Nephron progenitor cell (in vitro differentiated cells): Measurements from ENCODE around the gene RPS8.

Experiments used
- DNase-seq: peaks from one replicate; pipeline ENCODE4 v3.0.0; 2021
- H3K27ac Mint-ChIP-seq: 2 replicates; pipeline ENCODE4 v1.8.0; 2021; ENCODE audit warnings: mild to moderate bottlenecking, moderate library complexity, mixed read lengths
- H3K27me3 Mint-ChIP-seq: 2 replicates; pipeline ENCODE4 v1.8.0; 2021; ENCODE audit warnings: mild to moderate bottlenecking, low read depth, mixed read lengths; ENCODE audit not compliant: poor library complexity
- H3K36me3 Mint-ChIP-seq: 2 replicates; pipeline ENCODE4 v1.8.0; 2021; ENCODE audit warnings: low read depth, mixed read lengths
- H3K4me1 Mint-ChIP-seq: 2 replicates; pipeline ENCODE4 v1.8.0; 2021; ENCODE audit warnings: mixed read lengths
- H3K4me3 Mint-ChIP-seq: 2 replicates; pipeline ENCODE4 v1.8.0; 2021; ENCODE audit warnings: mild to moderate bottlenecking, moderate library complexity, mixed read lengths
- H3K9me3 Mint-ChIP-seq: 2 replicates; pipeline ENCODE4 v1.8.0; 2021; ENCODE audit warnings: mild to moderate bottlenecking, moderate library complexity, mixed read lengths
- CTCF ChIP-seq: fragments of 200-600 bp; sonication (generic); IDR thresholded peaks from 2 replicates; pipeline ENCODE4 v1.5.0; 2021; ENCODE audit warnings: antibody characterized with exemption

The RPS8 gene

GRCh38 chr1:44785029-44785380 is 9.7 kb downstream of the RPS8 start:
- no peak for DNase-seq
- Mint-ChIP-seq H3K9me3 (no peaks in the 10 kb centered on the region), H3K27ac (no peak overlapping the region), H3K27me3 (peaks cover 23% of the 10 kb centered on the region), H3K4me3 (peak overlapping the region; percentile 48), H3K36me3 (peaks cover 26% of the 10 kb centered on the region), H3K4me1 (peaks cover 37% of the 10 kb centered on the region)
- TF ChIP-seq CTCF: no peak

- Mint-ChIP-seq H3K27ac (no peak overlapping the region), H3K9me3 (no peaks in the 10 kb centered on the region), H3K27me3 (peaks cover 23% of the 10 kb centered on the region), H3K36me3 (peaks cover 20% of the 10 kb centered on the region), H3K4me3 (peak overlapping the region; percentile 71), H3K4me1 (peaks cover 38% of the 10 kb centered on the region)
- DNase-seq: no peak
- TF ChIP-seq CTCF: no peak
Measured at GRCh38 chr1:44785501-44786137, 10.3 kb downstream of the RPS8 start.

- H3K4me1 Mint-ChIP-seq: peaks cover 45% of the 10 kb centered on the region
- H3K27ac Mint-ChIP-seq: no peak overlapping the region
- peaks cover 13% of the 10 kb centered on the region for H3K36me3 Mint-ChIP-seq
- peaks cover 23% of the 10 kb centered on the region for H3K27me3 Mint-ChIP-seq
- DNase-seq: peak; percentile 87
- TF ChIP-seq CTCF: peak; percentile 100
- H3K9me3 Mint-ChIP-seq: no peaks in the 10 kb centered on the region
- H3K4me3 Mint-ChIP-seq: peak overlapping the region; percentile 71
Measured at GRCh38 chr1:44786138-44786840, 10.9 kb downstream of the RPS8 start.

- DNase-seq: no peak
- Mint-ChIP-seq H3K9me3 (no peaks in the 10 kb centered on the region), H3K27ac (no peak overlapping the region), H3K4me3 (peak overlapping the region; percentile 71), H3K27me3 (peaks cover 23% of the 10 kb centered on the region), H3K36me3 (peaks cover 7% of the 10 kb centered on the region), H3K4me1 (peaks cover 51% of the 10 kb centered on the region)
- TF ChIP-seq CTCF: no peak
Measured at GRCh38 chr1:44786841-44787426, 11.6 kb downstream of the RPS8 start.

GRCh38 chr1:44787506-44787905 is 12.2 kb downstream of the RPS8 start:
- Mint-ChIP-seq H3K9me3 (no peaks in the 10 kb centered on the region), H3K4me1 (peaks cover 52% of the 10 kb centered on the region), H3K27me3 (peaks cover 23% of the 10 kb centered on the region), H3K36me3 (peaks cover 4% of the 10 kb centered on the region), H3K4me3 (no peak overlapping the region), H3K27ac (no peak overlapping the region)
- DNase-seq: no peak
- TF ChIP-seq CTCF: no peak
